ENCODE data around the gene GALNT3. TPM values are rescaled to one million over a fixed set of nuclear protein-coding genes. Genes with fewer than 3 reads are reported as not detected.

Gene GALNT3
- total and polyA plus RNA-seq, 2 of the 8 experiments (the other 6 are each of a cell fraction or from before 2014, with no cell fraction given) = 3.4 to 23.6 TPM

- TF ChIP-seq CHD7 (IDR thresholded peaks at IDR 0.05; ENCODE audit: insufficient replicate concordance, low read length) (no peak), KDM5A (IDR thresholded peaks at IDR 0.05; ENCODE audit: low read length) (no peak), CEBPB (IDR thresholded peaks at IDR 0.05; ENCODE audit: low read depth, low read length) (no peak), BRCA1 (IDR thresholded peaks at IDR 0.05; ENCODE audit: low read depth, low read length) (no peak)
Measured at GRCh38 chr2:165779706-165780105, 14.3 kb downstream of the GALNT3 start (continued).
